Ectodermal cell (in vitro differentiated cells): Measurements from ENCODE around the gene PSMD14.
"Not testable (repeated sequence)": the region's sequence is repeated elsewhere in the genome, so short reads cannot be mapped to it uniquely, and the experiment has no call there.

ENCODE experiments used
- H3K27ac ChIP-seq: 2 replicates; pipeline ENCODE4 v1.7.0; 2013; ENCODE audit warnings: mild to moderate bottlenecking, low read depth, low read length; ENCODE audit not compliant: insufficient read depth, poor library complexity, severe bottlenecking
- H3K27me3 ChIP-seq: 2 replicates; pipeline ENCODE4 v1.7.0; 2013; ENCODE audit warnings: mild to moderate bottlenecking, low read length; ENCODE audit not compliant: insufficient read depth, control insufficient read depth, poor library complexity, severe bottlenecking
- H3K36me3 ChIP-seq: one replicate; pipeline ENCODE4 v1.7.0; 2013; ENCODE audit warnings: low read length; ENCODE audit not compliant: control insufficient read depth, insufficient read depth
- H3K4me1 ChIP-seq: one replicate; pipeline ENCODE4 v1.7.0; 2013; ENCODE audit warnings: low read length; ENCODE audit not compliant: control insufficient read depth, insufficient read depth
- H3K4me3 ChIP-seq: 2 replicates; pipeline ENCODE4 v1.7.0; 2013; ENCODE audit warnings: low read depth, low read length, control low read depth; ENCODE audit not compliant: insufficient read depth
- H3K9me3 ChIP-seq: 2 replicates; pipeline ENCODE4 v1.7.0; 2013; ENCODE audit warnings: mild to moderate bottlenecking, low read length, moderate library complexity; ENCODE audit not compliant: control insufficient read depth
- WGBS, 2 experiments: methylation state at CpG; one replicate each; pipeline ENCODE4 v1.1.7; 2013; ENCODE audit warnings: missing lambda C conversion rate in 2 of 2; 5-methylcytosine and 5-hydroxymethylcytosine counted together

The PSMD14 gene

GRCh38 chr2:161355106-161355505 lies 46.9 kb downstream of the PSMD14 start:
- H3K27ac ChIP-seq: no peak overlapping the region
- H3K9me3 ChIP-seq: no peaks in the 10 kb centered on the region
- no peak overlapping the region for H3K4me3 ChIP-seq
- no peaks in the 10 kb centered on the region for H3K27me3 ChIP-seq
- H3K36me3 ChIP-seq: no peaks in the 10 kb centered on the region
- no CpG with 5 or more reads among the region's 1 CpG for WGBS, 2 experiments
- no peaks in the 10 kb centered on the region for H3K4me1 ChIP-seq

- H3K4me3 ChIP-seq: no peak overlapping the region
- WGBS, 2 experiments: 8 to 15% methylated on average over 2 of the region's 2 CpGs
- no peaks in the 10 kb centered on the region for H3K36me3 ChIP-seq
- H3K9me3 ChIP-seq: no peaks in the 10 kb centered on the region
- no peak overlapping the region for H3K27ac ChIP-seq
- H3K27me3 ChIP-seq: no peaks in the 10 kb centered on the region
- H3K4me1 ChIP-seq: no peaks in the 10 kb centered on the region
These were observed 47.8 kb downstream of the PSMD14 start for GRCh38 chr2:161355983-161356382.

DNA sequence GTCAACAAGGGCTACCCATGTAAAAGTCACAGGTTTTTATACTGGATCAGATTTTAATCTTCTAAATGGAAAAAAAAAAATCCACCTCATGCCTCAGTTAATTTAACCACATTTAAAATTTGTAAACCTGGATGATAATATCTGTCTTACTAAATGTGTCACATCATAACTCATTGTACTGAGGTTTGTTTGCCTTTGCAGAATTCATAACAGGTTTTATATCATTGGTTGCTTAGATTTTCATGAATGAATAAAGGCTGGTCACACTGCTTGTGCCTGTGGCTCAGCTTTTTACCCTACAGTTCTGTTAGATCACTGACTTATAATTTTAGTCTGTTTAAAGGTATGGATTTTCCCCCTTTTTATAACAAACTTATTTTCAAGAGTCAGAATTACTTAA lies 48.9 kb downstream of the PSMD14 start:
- Histone ChIP-seq H3K36me3 (no peaks in the 10 kb centered on the region), H3K4me3 (no peak overlapping the region), H3K27me3 (no peaks in the 10 kb centered on the region), H3K4me1 (no peaks in the 10 kb centered on the region), H3K9me3 (no peaks in the 10 kb centered on the region), H3K27ac (no peak overlapping the region)

DNA sequence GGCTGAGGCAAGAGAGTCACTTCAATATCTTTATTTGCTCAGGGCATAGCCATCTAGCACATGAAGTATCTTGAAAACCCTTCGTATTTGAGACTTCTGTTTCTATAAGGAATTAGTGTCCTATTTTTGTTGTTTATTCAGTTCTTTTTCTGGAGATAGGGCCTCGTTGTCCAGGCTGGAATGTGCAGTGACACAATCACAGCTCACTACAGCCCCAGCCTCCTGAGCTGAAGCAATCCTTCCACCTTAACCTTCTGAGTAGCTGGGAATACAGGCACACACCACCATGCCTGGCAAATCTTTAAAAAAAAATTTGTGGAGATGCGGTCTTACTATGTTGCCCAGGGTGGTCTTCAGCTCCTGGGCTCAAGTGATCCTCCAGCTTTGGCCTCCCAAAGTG lies 50.6 kb downstream of the PSMD14 start:
- Histone ChIP-seq H3K9me3 (no peaks in the 10 kb centered on the region), H3K4me1 (no peaks in the 10 kb centered on the region), H3K4me3 (no peak overlapping the region), H3K27me3 (no peaks in the 10 kb centered on the region), H3K36me3 (no peaks in the 10 kb centered on the region), H3K27ac (no peak overlapping the region)
- WGBS, 2 experiments: 93% methylated on average over 3 of the region's 3 CpGs

DNA sequence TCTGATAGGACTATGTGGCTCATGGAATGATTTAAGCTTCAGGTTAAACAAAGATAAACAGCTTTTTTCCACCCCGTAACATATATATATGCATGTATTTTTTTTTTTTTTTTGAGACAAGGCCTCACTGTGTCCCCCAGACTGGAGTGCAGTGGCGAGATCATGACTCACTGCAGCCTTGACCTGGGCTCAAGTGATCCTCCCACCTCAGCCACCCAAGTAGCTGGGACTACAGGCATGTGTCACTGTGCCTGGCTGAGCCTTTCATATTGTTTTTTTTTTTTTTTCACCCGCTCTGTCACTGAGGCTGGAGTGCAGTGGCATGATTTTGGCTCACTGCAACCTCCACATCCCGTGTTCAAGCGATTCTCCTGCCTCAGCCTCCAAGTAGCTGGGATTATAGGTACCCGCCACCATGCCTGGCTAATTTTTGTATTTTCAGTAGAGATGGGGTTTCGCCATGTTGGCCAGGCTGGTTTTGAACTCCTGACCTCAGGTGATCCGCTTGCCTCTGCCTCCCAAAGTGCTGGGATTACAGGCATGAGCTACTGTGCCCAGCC lies 52.0 kb downstream of the PSMD14 start:
- 84 to 97% methylated on average over 7 of the region's 8 CpGs for WGBS, 2 experiments
- H3K4me3 ChIP-seq, H3K9me3 ChIP-seq, H3K27ac ChIP-seq, H3K36me3 ChIP-seq, H3K4me1 ChIP-seq, H3K27me3 ChIP-seq: not testable (repeated sequence)

DNA sequence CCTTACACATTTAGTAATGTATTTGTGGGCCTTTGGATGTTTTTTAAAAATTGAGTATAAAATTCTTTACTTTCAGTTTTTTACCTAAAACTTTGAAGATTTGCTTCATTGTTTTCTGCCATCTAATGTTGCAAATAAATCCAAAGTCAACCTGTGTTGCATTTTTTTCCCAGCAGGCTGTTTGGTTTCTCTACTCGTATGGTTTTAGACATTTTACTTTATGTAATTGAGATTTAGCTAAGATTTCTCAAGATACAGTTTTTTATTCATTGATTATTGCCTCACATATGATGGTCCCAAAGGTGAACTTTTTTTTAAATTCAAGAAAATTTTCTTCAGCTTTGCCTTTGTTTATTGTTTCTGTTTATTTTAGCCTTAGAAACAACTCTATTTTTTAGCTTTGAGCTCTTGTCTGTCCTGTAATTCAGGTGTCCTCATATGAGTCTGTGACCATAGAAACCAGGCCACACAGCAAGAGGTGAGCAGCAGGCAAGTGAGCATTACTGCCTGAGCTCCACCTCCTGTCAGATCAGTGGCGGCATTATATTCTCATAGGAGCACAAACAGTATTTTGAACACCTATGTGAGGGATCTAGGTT lies 54.4 kb downstream of the PSMD14 start:
- 92 to 96% methylated on average over 1 to 2 of the region's 2 CpGs for WGBS, 2 experiments
- no peaks in the 10 kb centered on the region for H3K27me3 ChIP-seq

DNA sequence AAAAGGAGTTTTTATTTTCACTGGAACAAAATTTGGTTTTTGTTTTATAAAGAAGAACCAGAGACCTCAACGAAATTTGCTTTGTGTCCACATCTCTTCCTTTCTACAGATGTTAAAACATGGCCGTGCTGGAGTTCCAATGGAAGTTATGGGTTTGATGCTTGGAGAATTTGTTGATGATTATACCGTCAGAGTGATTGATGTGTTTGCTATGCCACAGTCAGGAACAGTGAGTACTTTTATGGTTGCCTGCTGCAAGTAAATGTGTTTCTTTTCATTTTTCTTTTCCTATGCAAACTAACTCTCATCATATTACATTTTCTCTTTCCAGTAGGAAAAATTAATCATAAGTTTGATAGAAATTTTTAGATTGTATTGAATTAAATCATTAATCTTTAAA lies 59.5 kb downstream of the PSMD14 start:
- 94 to 96% methylated on average over 3 of the region's 3 CpGs for WGBS, 2 experiments
- H3K9me3 ChIP-seq: no peaks in the 10 kb centered on the region
- no peaks in the 10 kb centered on the region for H3K27me3 ChIP-seq
- no peaks in the 10 kb centered on the region for H3K36me3 ChIP-seq
- H3K4me1 ChIP-seq: no peaks in the 10 kb centered on the region
- H3K27ac ChIP-seq: no peak overlapping the region
- H3K4me3 ChIP-seq: no peak overlapping the region

More for the DNA sequence above, 54.4 kb downstream of the PSMD14 start:
- Histone ChIP-seq H3K9me3 (no peaks in the 10 kb centered on the region), H3K4me3 (no peak overlapping the region), H3K27ac (no peak overlapping the region), H3K36me3 (no peaks in the 10 kb centered on the region), H3K4me1 (no peaks in the 10 kb centered on the region)

DNA sequence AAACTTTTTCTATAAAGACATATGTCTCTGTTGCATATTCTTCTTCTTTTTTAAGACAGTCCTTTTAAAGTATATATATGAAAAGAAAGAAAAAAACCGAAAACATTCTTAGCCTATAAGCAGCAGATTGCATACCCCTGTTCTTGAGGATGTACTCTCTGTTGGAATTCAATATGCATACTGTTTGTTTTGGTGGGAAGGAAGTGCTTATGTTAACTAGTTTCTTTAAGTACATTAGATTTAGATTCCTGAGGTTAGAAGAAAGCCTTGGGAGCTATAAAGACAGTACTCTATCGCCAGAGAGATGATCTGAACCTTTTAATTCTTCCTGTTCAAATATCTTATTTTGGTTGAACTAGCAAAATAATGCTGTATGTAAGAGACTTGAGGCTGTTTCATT lies 61.1 kb downstream of the PSMD14 start:
- H3K9me3 ChIP-seq: no peaks in the 10 kb centered on the region
- 44% methylated on average over 2 of the region's 2 CpGs; no CpG with 5 or more reads in 1 of the 2 experiments for WGBS, 2 experiments
- no peaks in the 10 kb centered on the region for H3K4me1 ChIP-seq
- no peaks in the 10 kb centered on the region for H3K36me3 ChIP-seq
- no peak overlapping the region for H3K27ac ChIP-seq
- no peak overlapping the region for H3K4me3 ChIP-seq
- H3K27me3 ChIP-seq: no peaks in the 10 kb centered on the region

GRCh38 chr2:161370981-161371380 lies 62.8 kb downstream of the PSMD14 start:
- Histone ChIP-seq H3K27ac (no peak overlapping the region), H3K27me3 (no peaks in the 10 kb centered on the region), H3K4me3 (no peak overlapping the region), H3K9me3 (no peaks in the 10 kb centered on the region), H3K4me1 (no peaks in the 10 kb centered on the region), H3K36me3 (no peaks in the 10 kb centered on the region)
- WGBS, 2 experiments: 70 to 89% methylated on average over 1 to 2 of the region's 3 CpGs

GRCh38 chr2:161371869-161372268 lies 63.6 kb downstream of the PSMD14 start:
- no peak overlapping the region for H3K4me3 ChIP-seq
- H3K27me3 ChIP-seq: no peaks in the 10 kb centered on the region
- H3K36me3 ChIP-seq: no peaks in the 10 kb centered on the region
- no peaks in the 10 kb centered on the region for H3K9me3 ChIP-seq
- 54 to 56% methylated on average over 1 of the region's 1 CpG for WGBS, 2 experiments
- no peaks in the 10 kb centered on the region for H3K4me1 ChIP-seq
- no peak overlapping the region for H3K27ac ChIP-seq

GRCh38 chr2:161373942-161374341 lies 65.7 kb downstream of the PSMD14 start:
- no peaks in the 10 kb centered on the region for H3K4me1 ChIP-seq
- no peaks in the 10 kb centered on the region for H3K9me3 ChIP-seq
- H3K36me3 ChIP-seq: no peaks in the 10 kb centered on the region
- H3K27ac ChIP-seq: no peak overlapping the region
- no peak overlapping the region for H3K4me3 ChIP-seq
- no peaks in the 10 kb centered on the region for H3K27me3 ChIP-seq
